Activated CD4-positive, CD25-positive, alpha-beta regulatory T cell (primary cell): ENCODE results near the gene SETD1A.

ENCODE experiments used
- DNase-seq, 4 experiments: peaks; one replicate each; lab custom pipeline; 2025; lab: John Stamatoyannopoulos, UW

SETD1A gene

DNA sequence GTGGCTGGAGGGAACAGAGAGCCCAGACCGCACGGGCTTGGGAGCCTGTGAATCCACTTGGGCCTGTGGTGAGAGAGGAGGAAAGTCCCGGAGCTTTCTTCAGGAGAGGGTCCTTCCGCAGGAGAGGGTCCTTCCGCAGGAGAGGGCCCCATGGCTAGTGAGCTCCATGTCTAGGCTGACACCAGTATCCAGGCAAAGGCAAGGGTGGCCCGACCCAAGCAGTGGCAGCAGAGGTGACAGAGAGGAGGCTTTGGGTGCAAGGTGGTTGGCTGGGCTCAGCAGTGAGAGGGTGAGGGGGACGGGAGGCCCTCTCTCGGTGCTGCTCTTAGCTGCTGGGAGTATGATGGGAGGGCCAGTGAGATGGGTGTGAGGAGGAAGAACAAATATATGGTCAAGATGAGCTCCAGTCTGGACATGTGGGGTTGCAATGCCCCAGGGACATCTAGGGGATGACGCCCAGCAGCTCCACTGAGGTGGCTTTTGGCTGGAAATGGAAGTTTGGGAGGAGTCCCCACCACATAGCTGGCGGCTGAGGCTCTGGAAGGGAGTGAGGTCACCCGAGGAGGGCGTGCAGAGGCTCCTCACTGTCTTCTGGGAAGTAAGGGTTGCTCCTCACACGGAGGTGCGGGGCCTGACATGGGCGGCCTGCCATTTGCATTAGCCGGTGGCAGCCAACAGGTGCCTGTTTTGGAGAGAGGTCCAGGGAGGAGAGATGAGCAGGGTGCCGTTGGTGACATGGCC lies 25.2 kb downstream of the SETD1A start:
- no peak for DNase-seq

DNA sequence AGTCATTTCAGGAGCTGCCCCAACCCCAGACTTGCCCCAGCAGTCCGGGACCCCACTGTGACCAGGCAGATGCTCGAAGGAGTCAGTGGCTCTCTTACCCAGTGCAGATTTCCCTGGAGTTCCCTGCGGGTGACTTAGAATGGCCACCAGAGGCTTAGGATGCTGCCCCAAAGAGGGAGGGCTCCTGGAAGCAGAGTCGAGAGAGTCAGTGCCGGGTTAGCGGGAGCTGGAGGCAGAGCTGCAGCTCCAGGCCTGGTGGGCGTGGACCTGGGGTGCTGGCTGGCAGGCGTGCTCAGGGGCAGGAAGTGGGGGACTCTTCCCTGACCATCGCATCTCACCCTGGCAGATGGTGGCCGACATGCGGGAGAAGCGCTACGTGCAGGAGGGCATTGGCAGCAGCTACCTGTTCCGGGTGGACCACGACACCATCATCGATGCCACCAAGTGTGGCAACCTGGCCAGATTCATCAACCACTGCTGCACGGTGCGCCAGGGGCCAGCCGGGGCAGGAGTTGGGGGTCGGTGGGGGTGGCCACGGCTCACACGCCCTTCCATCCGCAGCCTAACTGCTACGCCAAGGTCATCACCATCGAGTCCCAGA lies 25.8 kb downstream of the SETD1A start:
- DNase-seq = no peak

DNA sequence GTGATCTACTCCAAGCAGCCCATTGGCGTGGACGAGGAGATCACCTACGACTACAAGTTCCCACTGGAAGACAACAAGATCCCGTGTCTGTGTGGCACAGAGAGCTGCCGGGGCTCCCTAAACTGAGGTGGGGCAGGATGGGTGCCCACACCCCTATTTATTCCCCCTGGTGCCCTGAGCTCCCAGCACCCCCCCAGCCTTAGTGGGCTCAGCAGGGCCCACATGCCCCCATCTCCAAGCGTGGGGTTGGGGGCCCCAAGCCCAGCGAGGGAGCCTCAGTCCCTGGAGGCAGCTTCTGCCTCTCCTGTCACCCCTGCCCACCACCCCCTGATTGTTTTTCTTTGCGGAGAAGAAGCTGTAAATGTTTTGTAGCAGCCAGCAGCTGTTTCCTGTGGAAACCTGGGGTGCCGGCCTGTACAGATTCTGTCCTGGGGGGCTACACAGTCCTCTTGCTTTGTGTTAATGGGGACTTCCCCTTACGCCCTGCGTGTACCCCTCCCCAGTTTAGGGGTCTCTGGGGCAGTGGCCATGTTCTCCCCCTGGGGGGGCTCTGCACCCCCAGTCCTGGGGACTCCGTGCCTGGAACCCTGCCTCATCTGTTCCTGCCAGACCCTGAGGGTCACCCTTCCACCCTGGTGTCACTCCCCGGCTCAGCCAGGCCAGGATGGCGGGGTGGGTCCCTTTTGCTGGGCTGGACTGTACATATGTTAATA lies 26.5 kb downstream of the SETD1A start:
- DNase-seq = no peak

DNA sequence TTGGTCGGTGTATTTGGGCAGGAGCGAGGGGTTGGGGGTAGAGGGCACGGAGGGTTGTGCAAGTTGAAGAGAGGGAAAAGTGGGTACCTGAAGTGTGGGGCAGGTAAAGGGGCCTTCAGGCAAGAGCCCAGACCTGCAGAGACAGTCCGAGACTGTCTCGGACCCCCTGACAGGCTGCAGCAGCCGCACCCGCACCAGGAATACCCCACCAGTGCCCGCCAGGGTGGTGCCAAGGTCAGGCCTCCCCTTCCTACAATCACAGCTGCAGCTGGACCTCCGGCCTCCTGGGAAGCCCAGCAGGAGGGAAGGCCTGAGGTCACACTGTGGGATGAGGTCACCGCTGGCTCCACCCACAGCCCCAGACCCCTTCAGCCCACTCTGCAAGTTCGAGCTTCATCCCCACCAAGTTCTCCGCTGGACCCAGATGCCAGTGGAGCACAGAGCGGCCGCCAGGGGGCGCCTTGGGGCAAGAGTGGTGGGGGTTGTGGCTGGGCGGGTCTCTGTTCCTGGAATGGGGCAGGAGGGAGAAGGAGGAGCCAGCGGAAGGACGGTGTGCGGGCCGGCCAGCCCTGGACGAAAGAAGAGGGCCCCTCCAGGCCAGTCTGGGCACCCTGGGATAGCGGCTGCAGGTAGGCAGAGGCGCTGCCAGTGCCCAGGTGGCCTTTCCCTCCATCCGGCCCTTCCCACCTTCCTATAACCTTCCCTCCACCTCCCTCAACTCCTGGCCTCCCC lies 27.3 kb downstream of the SETD1A start, which contains the start of gene HSD3B7:
Gene HSD3B7 (plus strand): TSS at position 539 of the 732 bp plus-strand sequence. CDS start 452 bp downstream, outside the sequence.
- peak; percentile 66 to 83 (median 71) for DNase-seq

DNA sequence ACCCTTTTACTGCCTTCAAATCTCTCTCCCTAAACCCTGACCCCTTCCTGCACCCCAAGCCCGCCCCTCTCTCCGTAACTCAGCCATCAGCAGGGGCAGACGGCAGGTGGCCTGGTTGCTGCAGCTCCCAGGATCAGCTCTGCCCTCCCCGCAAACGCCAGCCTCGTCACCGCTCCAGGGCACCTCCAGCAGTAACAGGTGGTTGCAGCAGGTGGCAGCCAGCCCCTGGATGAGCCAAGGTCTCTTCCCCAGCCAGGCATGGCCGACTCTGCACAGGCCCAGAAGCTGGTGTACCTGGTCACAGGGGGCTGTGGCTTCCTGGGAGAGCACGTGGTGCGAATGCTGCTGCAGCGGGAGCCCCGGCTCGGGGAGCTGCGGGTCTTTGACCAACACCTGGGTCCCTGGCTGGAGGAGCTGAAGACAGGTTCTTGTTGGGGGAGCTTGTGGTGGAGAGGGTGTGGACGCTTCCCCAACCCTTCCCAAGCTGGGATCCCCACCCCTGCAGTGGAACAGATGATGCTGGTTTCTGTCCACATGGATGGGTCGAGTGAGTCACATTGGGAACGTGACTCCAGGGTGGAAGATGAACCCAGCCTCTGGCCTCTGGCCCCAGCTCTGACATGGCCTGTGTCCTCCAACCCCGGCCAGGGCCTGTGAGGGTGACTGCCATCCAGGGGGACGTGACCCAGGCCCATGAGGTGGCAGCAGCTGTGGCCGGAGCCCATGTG lies 28.0 kb downstream of the SETD1A start:
- no peak for DNase-seq

DNA sequence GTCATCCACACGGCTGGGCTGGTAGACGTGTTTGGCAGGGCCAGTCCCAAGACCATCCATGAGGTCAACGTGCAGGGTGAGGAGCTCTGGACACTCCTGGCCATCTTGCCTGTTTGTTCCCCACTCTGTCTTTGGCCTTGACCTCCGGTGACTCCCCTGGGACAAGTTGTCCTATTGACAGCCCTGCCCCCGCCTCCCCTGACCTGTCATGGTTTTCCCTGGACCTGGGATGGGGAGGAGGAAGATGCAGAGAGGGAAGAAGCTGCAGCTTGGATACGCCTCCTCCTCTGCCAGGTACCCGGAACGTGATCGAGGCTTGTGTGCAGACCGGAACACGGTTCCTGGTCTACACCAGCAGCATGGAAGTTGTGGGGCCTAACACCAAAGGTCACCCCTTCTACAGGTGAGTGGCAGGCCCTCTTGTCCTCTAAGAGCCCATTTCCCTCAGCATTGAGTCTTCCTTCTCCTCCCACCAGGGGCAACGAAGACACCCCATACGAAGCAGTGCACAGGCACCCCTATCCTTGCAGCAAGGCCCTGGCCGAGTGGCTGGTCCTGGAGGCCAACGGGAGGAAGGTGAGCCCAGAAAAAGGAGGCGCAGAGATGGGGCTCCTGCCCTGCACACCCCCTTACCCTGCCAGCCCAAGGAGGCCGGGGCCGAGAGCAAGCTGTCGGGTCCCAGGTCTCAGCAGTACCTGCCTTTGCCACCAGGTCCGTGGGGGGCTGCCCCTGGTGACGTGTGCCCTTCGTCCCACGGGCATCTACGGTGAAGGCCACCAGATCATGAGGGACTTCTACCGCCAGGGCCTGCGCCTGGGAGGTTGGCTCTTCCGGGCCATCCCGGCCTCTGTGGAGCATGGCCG lies 28.8 kb downstream of the SETD1A start:
- DNase-seq = no peak

DNA sequence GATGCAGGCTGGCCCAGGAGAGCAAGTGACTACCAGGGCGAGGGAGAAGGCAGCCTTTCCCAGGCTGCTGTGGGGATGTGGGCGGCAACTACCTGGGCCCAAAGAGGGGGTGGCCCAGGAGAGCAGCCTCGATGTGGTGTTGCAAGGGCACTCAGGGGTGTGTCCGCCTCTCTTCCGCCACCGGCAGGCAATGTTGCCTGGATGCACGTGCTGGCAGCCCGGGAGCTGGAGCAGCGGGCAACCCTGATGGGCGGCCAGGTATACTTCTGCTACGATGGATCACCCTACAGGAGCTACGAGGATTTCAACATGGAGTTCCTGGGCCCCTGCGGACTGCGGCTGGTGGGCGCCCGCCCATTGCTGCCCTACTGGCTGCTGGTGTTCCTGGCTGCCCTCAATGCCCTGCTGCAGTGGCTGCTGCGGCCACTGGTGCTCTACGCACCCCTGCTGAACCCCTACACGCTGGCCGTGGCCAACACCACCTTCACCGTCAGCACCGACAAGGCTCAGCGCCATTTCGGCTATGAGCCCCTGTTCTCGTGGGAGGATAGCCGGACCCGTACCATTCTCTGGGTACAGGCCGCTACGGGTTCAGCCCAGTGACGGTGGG lies 30.1 kb downstream of the SETD1A start:
- no peak for DNase-seq

DNA sequence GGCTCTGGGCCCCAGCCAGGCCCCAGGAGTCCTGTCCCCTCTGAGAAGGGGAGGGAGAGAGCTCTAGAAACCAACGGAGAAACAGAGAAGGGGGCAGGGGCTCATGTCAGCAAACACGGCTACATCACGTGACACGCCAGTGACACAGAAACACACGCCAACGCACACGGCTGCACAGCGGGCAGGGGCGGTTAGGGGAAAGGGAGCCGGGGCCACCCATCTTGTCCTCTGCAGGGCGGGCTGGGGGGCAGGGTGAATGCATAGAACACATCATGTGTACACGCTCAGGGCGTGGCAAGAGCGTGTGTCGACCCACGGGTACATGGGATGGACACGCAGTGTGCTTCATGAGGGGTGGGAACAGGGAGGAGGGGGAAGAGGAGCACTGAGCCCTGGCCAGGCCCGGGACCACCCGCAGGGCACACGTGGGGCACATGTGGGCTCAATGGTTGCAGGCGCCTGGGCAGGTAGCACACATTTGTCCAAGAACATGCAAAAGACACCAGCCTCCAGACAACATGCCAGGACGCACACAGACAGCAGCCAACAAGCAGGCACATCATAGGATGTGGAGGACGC lies 32.0 kb downstream of the SETD1A start:
- no peak for DNase-seq

DNA sequence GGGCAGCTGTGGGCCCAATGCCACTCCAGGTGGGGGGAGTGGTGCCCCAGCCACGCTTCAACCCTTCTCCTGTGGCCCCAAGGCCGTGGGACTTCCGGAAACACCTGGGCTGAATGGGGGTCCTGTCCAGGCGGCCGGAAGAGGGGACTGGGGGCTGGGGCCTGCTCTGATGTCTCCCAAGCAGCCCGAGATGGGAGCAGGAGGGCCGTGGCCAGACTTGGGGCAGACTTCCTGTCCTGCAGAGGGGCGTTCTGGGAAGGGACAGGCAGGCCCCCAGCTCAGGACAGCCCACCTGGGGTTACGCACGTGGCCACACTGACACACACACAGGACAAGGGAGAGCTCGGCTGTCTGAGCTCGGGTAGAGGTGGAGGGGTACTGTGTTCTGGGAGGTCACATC lies 32.6 kb downstream of the SETD1A start:
- no peak for DNase-seq

DNA sequence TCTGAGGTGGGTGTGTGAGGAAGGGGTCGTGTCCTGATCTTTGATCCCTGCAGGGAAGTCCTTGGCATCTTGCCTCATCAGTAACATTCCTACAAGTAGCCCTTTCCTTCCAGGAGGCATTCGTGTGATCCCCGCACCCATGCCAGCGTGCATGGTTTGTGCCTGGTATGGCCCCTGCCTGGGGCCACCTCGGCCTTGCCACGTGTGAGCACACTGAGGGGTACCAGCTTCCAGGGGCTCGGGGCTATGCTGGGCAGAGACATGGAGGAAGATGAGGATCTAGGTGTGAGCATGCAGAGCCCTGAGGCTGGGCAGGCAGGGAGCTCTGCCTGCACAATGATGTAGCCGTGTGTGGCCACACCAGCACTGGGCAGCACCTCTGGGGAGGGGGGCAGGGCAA lies 33.5 kb downstream of the SETD1A start:
- no peak for DNase-seq

DNA sequence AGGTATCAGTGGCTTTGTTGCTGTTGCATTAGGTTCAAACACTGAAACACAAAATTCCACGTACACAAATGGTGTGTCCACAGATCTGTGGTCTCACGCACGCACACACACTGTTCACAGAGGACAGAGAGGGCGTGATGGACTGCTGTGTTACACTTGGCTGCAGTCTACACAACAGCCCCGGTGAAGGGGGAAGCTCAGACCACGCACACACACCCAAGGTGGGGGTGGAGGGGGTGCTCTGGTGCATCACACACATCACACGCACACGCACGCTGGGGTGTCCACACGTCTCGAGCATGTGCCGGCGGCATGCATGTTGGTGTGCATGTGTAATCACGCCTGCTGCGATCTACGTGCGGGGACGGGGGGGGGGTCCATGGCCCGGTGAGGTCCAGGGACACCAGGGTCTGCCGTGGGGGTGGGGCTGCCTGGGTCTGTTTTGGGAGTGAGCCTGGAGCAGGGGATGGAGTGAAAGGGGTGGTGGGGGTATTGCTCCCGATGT lies 34.8 kb downstream of the SETD1A start:
- no peak for DNase-seq

DNA sequence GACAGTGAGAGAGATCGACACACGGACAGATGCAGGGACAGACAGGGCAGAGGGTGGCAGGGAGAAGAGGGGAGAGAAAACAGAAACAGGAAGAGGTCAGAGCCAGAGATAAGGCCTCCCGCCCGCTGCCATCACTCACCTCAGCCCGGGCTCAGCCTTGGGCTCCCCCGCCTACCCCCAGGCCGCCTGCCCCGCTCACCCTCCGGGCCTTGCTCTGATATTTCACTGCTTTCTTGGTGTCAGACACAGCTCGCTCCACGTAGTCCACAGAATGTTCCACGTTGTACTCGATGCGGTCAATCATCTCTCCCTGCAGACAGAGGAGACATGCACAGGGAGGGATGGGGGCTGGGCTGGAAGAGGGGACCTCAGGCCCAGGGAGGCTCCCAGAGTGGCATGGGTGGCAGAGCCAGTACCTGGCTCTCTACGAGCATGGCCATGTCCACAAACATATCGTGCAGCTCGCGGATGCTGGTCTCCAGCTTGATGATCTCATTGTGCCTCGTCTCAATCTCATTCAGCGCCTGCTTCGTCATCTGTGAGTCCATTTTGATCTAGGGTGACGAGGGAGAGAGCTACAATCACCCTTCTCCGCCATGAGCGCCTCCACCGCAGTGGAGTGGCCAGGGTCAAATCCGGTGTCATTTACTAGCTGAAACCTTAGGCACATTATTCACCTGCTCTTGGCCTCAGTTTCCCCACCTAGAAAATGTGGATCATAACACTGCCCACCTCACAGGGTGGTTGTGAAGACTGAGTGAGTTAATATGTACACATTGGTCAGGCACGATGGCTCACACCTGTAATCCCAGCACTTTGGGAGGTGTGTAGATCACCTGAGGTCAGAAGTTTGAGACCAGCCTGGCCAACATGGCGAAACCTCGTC lies 35.6 kb downstream of the SETD1A start:
- DNase-seq = no peak

DNA sequence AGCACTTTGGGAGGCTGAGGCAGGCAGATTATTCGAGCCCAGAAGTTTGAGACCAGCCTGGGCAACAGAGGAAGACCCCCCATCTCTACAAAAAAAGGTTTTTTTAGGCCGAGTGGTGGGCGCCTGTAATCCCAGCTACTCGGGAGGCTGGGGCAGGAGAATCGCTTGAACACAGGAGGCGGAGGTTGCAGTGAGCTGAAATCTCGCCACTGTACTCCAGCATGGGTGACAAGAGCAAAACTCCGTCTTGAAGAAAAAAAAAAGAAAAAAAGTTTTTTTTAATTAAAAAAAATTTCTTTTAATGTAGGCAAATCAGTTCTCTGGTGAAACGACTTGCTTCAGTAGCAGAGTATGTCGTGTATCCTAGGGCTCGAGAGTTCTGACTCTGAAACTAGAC lies 38.4 kb downstream of the SETD1A start:
- DNase-seq = no peak

DNA sequence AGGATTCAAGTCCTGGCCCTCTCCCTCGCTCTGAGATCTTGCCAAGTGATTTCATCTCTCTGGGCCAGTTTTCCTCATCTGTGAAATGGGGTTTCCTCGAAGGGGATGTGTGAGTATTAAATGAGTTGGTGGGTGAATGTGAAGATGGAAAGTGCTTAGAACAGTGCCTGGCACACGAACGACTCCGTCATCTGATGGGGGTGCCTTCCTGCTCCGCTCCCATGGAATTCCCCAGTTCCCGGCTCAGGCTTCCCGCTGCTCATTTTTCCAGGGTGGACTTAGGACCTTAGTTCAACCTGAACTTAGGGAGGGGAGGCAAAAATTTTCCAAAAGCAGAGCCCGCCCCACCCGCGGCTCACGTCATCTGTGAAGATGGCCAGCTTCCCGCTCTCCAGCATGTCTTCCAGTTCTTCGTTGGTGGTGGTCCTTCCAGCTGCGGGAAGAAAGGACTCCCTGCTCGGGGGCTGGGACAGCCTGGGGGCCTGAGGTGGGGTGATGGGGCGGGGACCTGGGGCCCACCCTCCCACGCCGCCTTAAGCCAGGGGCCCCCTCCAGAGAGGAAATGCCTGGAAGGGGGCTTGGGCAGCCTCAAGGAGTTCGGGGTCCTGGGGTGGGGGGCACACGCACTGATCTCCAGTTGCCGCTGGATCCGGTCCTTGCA lies 38.9 kb downstream of the SETD1A start:
- DNase-seq = no peak

DNA sequence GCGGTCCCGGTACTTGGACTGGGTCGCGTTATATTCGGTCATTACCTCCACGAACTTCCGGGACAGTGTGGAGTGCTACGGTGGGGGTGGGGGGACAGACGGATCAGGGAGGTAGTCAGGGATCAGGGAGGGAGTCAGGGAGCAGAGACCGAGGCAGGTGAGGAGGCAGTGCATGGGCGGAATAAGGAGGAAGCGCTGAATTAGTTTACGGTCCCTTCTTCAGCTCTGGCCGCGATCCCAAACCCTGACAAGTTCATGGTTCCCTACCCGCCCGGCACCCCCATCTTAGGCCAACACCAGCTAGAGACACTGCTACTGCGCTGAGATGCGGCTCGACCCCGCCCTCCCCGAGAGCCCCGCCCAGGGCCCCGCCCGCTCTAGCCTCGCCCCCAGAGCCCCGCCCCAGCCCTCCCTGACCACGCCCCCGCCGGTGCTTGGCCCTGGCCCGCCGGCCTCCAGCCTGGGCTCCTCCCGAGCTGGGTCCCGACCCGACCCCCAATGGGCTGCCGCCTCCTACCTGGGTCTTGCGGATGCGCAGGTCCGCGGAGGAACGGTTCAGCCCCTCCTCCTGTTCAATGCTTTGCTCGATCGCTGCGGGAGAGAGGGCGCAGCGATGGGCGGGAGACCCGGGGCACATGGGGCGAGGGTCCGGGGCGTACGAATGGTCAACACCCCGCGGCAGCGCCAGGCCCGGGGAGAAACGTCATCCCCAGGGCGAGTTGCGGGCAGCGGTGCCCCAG lies 39.6 kb downstream of the SETD1A start:
- peak; percentile 67 to 78 (median 70) for DNase-seq

DNA sequence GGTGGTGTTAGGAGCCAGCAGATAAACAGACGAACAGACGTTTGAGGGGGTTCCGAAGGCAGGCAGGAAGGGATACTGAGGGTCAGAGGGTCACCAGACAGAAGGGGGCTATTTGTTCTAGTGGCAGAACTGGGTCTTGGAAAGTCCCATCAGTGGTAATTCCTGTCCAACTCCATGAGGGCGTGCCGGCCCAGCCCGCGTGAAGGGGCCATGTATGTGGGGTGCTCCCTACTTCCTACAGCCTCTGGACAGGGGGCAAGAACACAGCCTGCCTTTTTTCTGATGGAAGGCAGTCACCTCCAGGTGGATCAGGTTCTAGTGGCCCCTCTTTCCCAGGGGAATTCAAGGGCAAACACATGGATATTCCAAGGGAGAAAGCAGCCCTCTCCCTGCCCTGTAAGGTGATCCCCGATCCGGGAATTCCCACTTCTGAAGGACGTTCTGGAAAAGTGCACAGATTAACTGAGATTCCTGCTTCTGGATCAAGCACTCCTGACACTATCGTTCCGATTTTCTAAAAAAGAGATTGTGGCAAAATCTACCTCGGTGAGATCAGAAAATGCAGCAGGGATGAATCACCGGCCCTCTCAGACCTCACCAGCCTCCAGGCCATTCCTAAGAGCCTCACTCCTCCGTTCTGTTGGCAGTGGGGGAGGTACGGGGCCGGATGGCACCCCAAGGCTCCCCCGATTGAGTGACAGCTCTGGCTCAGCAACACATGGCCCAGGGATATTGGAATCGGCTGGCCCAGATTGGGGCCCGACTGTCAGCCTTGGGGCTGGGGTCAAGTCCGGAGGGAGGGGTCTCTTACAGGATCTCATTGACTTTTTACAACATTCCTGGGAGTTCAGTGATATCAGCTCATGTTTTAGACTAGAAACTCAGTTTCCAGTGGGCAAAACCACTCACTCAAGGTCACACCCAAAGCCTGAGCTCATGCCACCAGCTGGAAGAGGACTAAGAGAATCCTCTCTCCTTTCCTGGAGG lies 40.5 kb downstream of the SETD1A start:
- no peak for DNase-seq
